Brain microvascular endothelial cell (primary cell): Measurements from ENCODE around the gene PIAS4.

ENCODE experiments used
- DNase-seq: peaks from one replicate; pipeline ENCODE4 v3.0.0-alpha.2; 2020
- H3K27ac ChIP-seq: fragments of 250-450 bp; sonication (Bioruptor Pico); 2 replicates; pipeline ENCODE4 v1.5.1; 2020; ENCODE audit warnings: mild to moderate bottlenecking, moderate library complexity
- H3K27me3 ChIP-seq: fragments of 250-450 bp; sonication (Bioruptor Pico); replicated peaks from 2 replicates; pipeline ENCODE4 v1.5.1; 2020; ENCODE audit warnings: mild to moderate bottlenecking
- H3K36me3 ChIP-seq: fragments of 250-450 bp; sonication (Bioruptor Pico); replicated peaks from 2 replicates; pipeline ENCODE4 v1.5.1; 2020; ENCODE audit warnings: mild to moderate bottlenecking
- H3K4me3 ChIP-seq: 2 replicates; pipeline ENCODE4 v1.5.1; 2011; ENCODE audit warnings: low read depth, mild to moderate bottlenecking, control low read depth, low read length, moderate library complexity
- in situ Hi-C: cut with HindIII; loops from 2 replicates; pipeline ENCODE4 v1.10.0; 2017; ENCODE audit warnings: low sequenced_read_pairs, low pct_ligation_motif_present
- TF ChIP-seq, protein P1 (sequence below): IDR thresholded peaks from 2 replicates; pipeline ENCODE4 v1.5.1; 2011; ENCODE audit warnings: low read depth, mild to moderate bottlenecking, moderate library complexity, low read length, control low read depth, inconsistent platforms; ENCODE audit errors: missing control alignments

PIAS4 gene

DNA sequence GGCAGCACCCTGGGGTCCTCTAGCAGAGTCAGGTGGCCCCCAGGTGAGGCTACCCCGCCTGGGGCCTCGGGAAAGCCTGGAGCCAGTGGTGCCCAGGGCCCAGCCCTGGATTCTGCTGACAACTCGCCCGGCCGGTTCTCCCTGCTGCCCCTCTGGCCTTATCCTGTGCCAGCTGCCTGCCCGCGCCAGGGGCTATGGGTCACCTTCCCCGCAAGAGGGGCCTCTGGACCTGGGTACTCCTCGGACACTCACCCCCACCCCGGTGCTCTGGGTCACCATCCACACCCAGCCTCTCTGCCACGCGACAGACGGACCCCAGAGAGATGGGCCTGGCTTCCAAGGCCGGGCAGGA, 35.2 kb downstream of the PIAS4 start:
- H3K36me3 ChIP-seq, result peaks cover 22% of the 10 kb centered on the region
- DNase-seq, result no peak
- H3K27ac ChIP-seq, result no peak overlapping the region
- in situ Hi-C loops, result no loop called here
- H3K4me3 ChIP-seq, result no peak overlapping the region
- TF ChIP-seq, protein P1, sequence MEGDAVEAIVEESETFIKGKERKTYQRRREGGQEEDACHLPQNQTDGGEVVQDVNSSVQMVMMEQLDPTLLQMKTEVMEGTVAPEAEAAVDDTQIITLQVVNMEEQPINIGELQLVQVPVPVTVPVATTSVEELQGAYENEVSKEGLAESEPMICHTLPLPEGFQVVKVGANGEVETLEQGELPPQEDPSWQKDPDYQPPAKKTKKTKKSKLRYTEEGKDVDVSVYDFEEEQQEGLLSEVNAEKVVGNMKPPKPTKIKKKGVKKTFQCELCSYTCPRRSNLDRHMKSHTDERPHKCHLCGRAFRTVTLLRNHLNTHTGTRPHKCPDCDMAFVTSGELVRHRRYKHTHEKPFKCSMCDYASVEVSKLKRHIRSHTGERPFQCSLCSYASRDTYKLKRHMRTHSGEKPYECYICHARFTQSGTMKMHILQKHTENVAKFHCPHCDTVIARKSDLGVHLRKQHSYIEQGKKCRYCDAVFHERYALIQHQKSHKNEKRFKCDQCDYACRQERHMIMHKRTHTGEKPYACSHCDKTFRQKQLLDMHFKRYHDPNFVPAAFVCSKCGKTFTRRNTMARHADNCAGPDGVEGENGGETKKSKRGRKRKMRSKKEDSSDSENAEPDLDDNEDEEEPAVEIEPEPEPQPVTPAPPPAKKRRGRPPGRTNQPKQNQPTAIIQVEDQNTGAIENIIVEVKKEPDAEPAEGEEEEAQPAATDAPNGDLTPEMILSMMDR, result no peak
- no peaks in the 10 kb centered on the region for H3K27me3 ChIP-seq

DNA sequence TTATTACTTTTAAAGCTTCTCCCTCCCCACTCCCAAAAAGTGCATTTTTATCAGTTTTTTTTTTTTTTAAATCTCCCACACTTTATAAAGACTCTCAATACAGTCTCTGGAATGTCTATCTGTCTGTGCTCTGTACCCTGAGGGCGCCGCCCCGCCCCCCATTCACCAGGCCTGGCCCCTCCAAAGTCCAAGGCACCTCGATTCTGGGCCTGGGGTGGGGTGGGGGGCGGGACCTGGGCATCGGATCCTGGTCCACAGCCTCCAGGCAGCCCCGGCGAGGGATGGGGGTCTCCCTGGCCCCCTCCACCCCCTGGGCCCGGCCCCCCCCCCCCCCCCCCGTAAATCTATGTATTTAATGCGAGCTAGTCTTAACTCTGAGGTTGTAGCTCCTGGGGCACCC, 35.9 kb downstream of the PIAS4 start:
- in situ Hi-C loops, result no loop called here

DNA sequence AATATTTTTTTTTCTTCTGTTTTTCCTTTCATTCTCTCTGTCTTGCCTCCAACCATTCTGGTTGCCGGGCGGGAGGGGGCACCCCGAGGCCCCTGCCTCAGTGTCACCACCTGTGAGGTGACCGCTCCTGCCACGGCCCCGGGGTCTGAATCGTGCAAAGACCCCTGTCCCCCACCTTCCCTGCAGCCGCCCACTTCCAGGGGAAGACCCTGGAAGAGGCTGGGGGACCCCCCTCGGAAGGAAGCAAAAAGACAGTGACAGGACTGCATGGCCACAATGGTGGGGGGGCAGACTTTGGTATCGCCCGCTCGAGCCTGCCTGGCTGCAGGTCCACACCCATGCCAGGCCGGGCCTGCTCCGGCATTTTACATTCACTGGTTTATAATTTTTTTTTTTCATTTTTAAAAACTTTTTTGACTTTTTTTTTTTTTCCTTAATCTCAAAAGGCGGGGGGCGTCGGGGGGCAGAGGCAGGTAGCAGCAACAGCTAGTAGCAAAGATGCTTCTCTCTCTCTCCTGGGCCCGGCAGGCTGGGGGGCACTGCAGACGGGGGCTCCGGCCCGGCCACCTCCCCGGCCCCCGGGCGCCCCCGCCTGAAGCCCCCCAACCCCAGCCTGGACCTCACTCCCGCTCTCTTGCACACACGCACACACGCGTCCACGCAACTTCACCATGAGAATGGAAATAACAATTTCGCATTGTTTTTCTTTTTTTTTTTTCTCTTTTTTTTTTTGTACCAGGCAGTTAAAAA, 36.6 kb downstream of the PIAS4 start:
- H3K27ac ChIP-seq, result no peak overlapping the region
- no peak for DNase-seq
- in situ Hi-C loops, result no loop called here
- H3K27me3 ChIP-seq, result no peaks in the 10 kb centered on the region
- H3K4me3 ChIP-seq, result no peak overlapping the region
- TF ChIP-seq, protein P1, result no peak
- H3K36me3 ChIP-seq, result peaks cover 27% of the 10 kb centered on the region

More for the DNA sequence above, 35.9 kb downstream of the PIAS4 start:
- Histone ChIP-seq H3K27me3 (no peaks in the 10 kb centered on the region), H3K36me3 (peaks cover 26% of the 10 kb centered on the region), H3K27ac (no peak overlapping the region), H3K4me3 (no peak overlapping the region)
- TF ChIP-seq, protein P1, result no peak
- DNase-seq, result no peak

DNA sequence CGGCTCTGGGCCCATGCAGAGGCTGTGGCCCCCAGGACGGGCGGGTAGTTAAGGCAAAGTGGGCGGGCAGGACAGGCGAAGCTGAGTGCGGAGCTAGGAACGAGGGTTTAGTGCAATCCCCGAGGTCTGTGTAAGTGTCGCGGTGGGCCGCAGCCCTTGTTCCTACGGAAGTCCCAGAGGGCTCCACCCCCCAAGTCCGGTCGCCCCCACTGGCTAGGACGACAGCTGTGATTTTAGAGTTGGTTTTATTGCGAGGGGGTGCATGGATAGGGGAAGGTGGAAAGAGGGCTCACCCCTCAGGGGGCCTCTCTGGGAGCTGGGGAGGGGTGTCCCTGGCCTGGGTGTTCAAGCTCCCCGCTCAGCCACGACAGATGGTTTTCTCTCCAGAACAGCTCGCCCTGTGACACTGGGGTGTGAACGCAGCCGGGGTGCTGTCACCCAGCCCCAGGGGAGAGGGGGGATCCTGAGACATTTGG, 37.5 kb downstream of the PIAS4 start:
- in situ Hi-C loops, result no loop called here
- H3K36me3 ChIP-seq, result peaks cover 32% of the 10 kb centered on the region

DNA sequence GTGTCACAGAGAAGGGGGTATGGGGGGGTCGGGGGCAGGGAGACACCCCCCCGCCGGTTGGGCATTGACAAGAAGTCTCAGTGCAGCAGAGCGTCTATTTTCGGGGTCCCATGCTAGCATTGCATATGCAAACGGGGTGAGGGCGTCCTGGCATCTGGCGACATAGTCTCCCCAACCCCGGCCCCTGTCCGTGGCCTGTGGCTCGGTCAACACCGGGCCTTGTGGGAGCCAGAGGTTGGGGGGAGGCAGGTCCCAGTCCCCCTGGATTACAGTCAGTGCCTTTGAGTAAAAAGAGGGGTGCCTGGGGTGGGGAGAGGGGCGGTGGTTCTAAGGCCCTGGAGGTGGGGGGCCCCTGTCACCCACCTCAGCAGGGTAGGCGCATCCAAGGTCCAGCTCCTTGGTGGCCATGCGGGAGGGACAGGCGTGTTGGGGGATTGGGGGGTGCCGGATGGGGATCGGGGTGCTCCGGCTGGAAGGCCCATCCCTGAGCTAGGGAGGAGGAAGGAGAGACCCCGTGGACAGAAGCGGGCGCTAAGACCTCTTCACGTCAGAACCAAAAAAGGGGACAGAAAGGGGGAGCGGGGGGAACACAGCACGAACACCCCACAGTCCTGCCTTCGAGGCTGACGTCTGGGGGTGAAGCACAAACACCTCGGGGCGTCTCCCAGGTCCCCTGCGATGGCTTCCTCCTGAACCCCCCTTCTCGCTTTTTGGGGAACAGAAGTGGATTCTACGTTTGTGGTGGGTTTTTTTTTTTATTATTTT, 38.2 kb downstream of the PIAS4 start:
- TF ChIP-seq, protein P1, result no peak
- Histone ChIP-seq H3K27me3 (no peaks in the 10 kb centered on the region), H3K27ac (no peak overlapping the region), H3K36me3 (peaks cover 31% of the 10 kb centered on the region), H3K4me3 (no peak overlapping the region)
- no peak for DNase-seq
- in situ Hi-C loops, result no loop called here

More for the DNA sequence above, 37.5 kb downstream of the PIAS4 start:
- Histone ChIP-seq H3K4me3 (no peak overlapping the region), H3K27ac (no peak overlapping the region), H3K27me3 (no peaks in the 10 kb centered on the region)
- TF ChIP-seq, protein P1, result no peak
- no peak for DNase-seq
